ENCODE data around the gene LINGO3. TPM values are rescaled to one million over a fixed set of nuclear protein-coding genes. Genes with fewer than 3 reads are reported as not detected.

The LINGO3 gene
- total RNA-seq, 1 donor = not detected

- Histone ChIP-seq H3K4me3 (ENCODE audit: insufficient read depth, low read length) (peak overlapping the region; percentile 48), H3K27ac (ENCODE audit: low read depth, low read length) (peak overlapping the region; percentile 51), H3K79me2 (ENCODE audit: insufficient read depth, low read length) (peaks cover 73% of the 10 kb centered on the region), H3K4me2 (ENCODE audit: insufficient read depth, low read length) (peak overlapping the region; percentile 91), H3K9me3 (ENCODE audit: low read depth, low read length) (no peaks in the 10 kb centered on the region), H3K4me1 (ENCODE audit: insufficient read depth, low read length) (peaks cover 21% of the 10 kb centered on the region), H3K36me3 (ENCODE audit: insufficient read depth, low read length) (peaks cover 31% of the 10 kb centered on the region), H2AFZ (ENCODE audit: low read length) (no peak overlapping the region), H3K27me3 (ENCODE audit: insufficient read depth, low read length) (no peaks in the 10 kb centered on the region), H4K20me1 (ENCODE audit: insufficient read depth, low read length) (peaks cover 62% of the 10 kb centered on the region)
- DNase-seq (ENCODE audit: insufficient read length, low spot score, missing footprints) = peak; percentile 99
- peak; percentile 84 for TF ChIP-seq CTCF (IDR thresholded peaks at IDR 0.05; ENCODE audit: extremely low read depth, low read depth, low read length)
Observed at GRCh38 chr19:2273356-2274184, 34.4 kb downstream of the LINGO3 start.

- peaks cover 52% of the 10 kb centered on the region for H4K20me1 ChIP-seq (ENCODE audit: insufficient read depth, low read length)
- H3K27me3 ChIP-seq (ENCODE audit: insufficient read depth, low read length) = no peaks in the 10 kb centered on the region
- H3K4me2 ChIP-seq (ENCODE audit: insufficient read depth, low read length) = peak overlapping the region; percentile 91
- H3K9me3 ChIP-seq (ENCODE audit: low read depth, low read length) = no peaks in the 10 kb centered on the region
- no peak overlapping the region for H2AFZ ChIP-seq (ENCODE audit: low read length)
- peaks cover 69% of the 10 kb centered on the region for H3K79me2 ChIP-seq (ENCODE audit: insufficient read depth, low read length)
- H3K4me1 ChIP-seq (ENCODE audit: insufficient read depth, low read length) = peaks cover 30% of the 10 kb centered on the region
- peak overlapping the region; percentile 98 for H3K4me3 ChIP-seq (ENCODE audit: insufficient read depth, low read length)
- peak overlapping the region; percentile 75 for H3K27ac ChIP-seq (ENCODE audit: low read depth, low read length)
- H3K36me3 ChIP-seq (ENCODE audit: insufficient read depth, low read length) = peaks cover 31% of the 10 kb centered on the region
- TF ChIP-seq CTCF (IDR thresholded peaks at IDR 0.05; ENCODE audit: extremely low read depth, low read depth, low read length) = no peak
- DNase-seq (ENCODE audit: insufficient read length, low spot score, missing footprints) = peak; percentile 99
Observed at GRCh38 chr19:2271234-2272103, 36.5 kb downstream of the LINGO3 start.

- Histone ChIP-seq H4K20me1 (ENCODE audit: insufficient read depth, low read length) (peaks cover 52% of the 10 kb centered on the region), H3K27ac (ENCODE audit: low read depth, low read length) (peak overlapping the region; percentile 92), H3K36me3 (ENCODE audit: insufficient read depth, low read length) (peaks cover 31% of the 10 kb centered on the region), H3K79me2 (ENCODE audit: insufficient read depth, low read length) (peaks cover 62% of the 10 kb centered on the region), H3K4me1 (ENCODE audit: insufficient read depth, low read length) (peaks cover 32% of the 10 kb centered on the region), H3K9me3 (ENCODE audit: low read depth, low read length) (no peaks in the 10 kb centered on the region), H2AFZ (ENCODE audit: low read length) (no peak overlapping the region), H3K4me3 (ENCODE audit: insufficient read depth, low read length) (peak overlapping the region; percentile 98), H3K27me3 (ENCODE audit: insufficient read depth, low read length) (no peaks in the 10 kb centered on the region), H3K4me2 (ENCODE audit: insufficient read depth, low read length) (peak overlapping the region; percentile 91)
- TF ChIP-seq CTCF (IDR thresholded peaks at IDR 0.05; ENCODE audit: extremely low read depth, low read depth, low read length) = no peak
- DNase-seq (ENCODE audit: insufficient read length, low spot score, missing footprints) = peak; percentile 100
Observed at GRCh38 chr19:2270423-2271233, 37.3 kb downstream of the LINGO3 start.

Data from osteoblast (primary cell).